ENCODE data around the gene TWF1. TPM values are rescaled to one million over a fixed set of nuclear protein-coding genes. Genes with fewer than 3 reads are reported as not detected.

Gene TWF1
- total and polyA plus RNA-seq, 2 experiments from 2014 or later: 31.3 to 52.1 TPM

DNA sequence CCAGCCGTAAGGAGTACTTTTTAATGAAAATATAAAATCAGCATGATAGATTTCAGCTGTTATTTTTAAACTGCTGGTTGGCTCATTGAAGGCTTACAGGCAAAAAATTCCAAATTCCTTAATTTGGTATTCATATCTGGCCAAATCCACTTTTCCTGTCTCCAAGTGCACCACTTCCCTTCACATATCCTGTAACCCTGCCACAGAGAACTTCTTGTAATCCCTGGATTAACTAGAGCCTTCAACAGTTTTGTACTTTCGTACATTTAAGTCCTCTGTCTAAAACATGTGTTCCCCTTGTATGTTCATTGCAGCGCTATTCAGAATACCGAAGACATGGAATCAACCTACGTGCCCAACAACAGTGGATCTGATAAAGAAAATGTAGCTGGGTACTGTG, 57.1 kb downstream of the TWF1 start:
- no peaks in the 10 kb centered on the region for H3K4me1 ChIP-seq (ENCODE audit: insufficient read depth)
- TF ChIP-seq STAT1 (IDR thresholded peaks at IDR 0.05; ENCODE audit: unreplicated experiment) (no peak), EZH2phosphoT487 (IDR thresholded peaks at IDR 0.05; ENCODE audit: unreplicated experiment) (no peak), POLR2AphosphoS5 (IDR thresholded peaks at IDR 0.05; ENCODE audit: low read depth) (no peak)
- TF ChIP-seq, protein P1, sequence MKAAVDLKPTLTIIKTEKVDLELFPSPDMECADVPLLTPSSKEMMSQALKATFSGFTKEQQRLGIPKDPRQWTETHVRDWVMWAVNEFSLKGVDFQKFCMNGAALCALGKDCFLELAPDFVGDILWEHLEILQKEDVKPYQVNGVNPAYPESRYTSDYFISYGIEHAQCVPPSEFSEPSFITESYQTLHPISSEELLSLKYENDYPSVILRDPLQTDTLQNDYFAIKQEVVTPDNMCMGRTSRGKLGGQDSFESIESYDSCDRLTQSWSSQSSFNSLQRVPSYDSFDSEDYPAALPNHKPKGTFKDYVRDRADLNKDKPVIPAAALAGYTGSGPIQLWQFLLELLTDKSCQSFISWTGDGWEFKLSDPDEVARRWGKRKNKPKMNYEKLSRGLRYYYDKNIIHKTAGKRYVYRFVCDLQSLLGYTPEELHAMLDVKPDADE (IDR thresholded peaks at IDR 0.05): no peak
- no peak overlapping the region for H3K4me3 ChIP-seq
- no peak overlapping the region for H3K4me2 ChIP-seq
- H3K27me3 Mint-ChIP-seq (ENCODE audit: insufficient read depth, low read depth, poor library complexity): no peaks in the 10 kb centered on the region
- H2AFZ ChIP-seq: no peak overlapping the region
- 0 out of 2 replicates have a peak, but pooled peaks cover 17% of the 10 kb centered on the region for H3K79me2 ChIP-seq (replicated peaks; ENCODE audit: insufficient read depth)
- DNase-seq (ENCODE audit: low spot score): no peak
- peaks cover 33% of the 10 kb centered on the region for H3K36me3 Mint-ChIP-seq (ENCODE audit: low read depth)
- no peaks in the 10 kb centered on the region for H3K4me1 Mint-ChIP-seq
- no peaks in the 10 kb centered on the region for H3K9me2 ChIP-seq (ENCODE audit: insufficient read depth)
- no peaks in the 10 kb centered on the region; the same call in 1 of the 2 replicates for H3K36me3 ChIP-seq (ENCODE audit: insufficient read depth)
- H4K20me1 ChIP-seq (replicated peaks; ENCODE audit: insufficient read depth): no peaks in the 10 kb centered on the region; the same call in 1 of the 2 replicates
- no peak for ATAC-seq
- H3F3A ChIP-seq (replicated peaks; ENCODE audit: low read depth): no peaks in the 10 kb centered on the region
- H3K27ac Mint-ChIP-seq: no peak overlapping the region
- H3K9me3 Mint-ChIP-seq: no peaks in the 10 kb centered on the region
- no peak overlapping the region for H3K27ac ChIP-seq (ENCODE audit: low read depth)
- no peak overlapping the region for H3K4me3 Mint-ChIP-seq
- H3K27me3 ChIP-seq (ENCODE audit: insufficient read depth): no peaks in the 10 kb centered on the region

DNA sequence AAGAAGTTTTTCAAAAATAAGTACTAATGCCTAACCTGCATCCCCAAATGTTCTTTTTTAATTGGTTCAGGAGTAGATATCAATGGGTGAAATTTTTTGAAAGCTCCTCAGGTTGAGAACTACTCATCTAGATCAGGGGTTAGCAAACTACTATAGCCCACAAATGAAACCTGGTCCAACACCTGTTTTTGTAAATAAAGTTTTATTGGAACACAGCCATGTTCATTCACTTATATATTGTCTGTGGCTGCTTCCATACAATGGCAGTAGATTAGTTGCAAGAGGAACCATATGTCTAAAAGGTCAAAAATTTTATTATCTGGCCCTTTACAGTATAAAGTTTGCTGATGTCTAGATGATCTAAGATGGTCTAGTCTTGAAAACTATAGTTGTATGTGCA, 61.3 kb downstream of the TWF1 start:
- Histone ChIP-seq H3K79me2 (replicated peaks; ENCODE audit: insufficient read depth) (0 out of 2 replicates have a peak, but pooled peaks cover 4% of the 10 kb centered on the region), H2AFZ (no peak overlapping the region), H3K4me3 (no peak overlapping the region), H3K4me2 (no peak overlapping the region), H3K9me2 (ENCODE audit: insufficient read depth) (no peaks in the 10 kb centered on the region), H3F3A (replicated peaks; ENCODE audit: low read depth) (no peaks in the 10 kb centered on the region), H3K4me1 (ENCODE audit: insufficient read depth) (no peaks in the 10 kb centered on the region), H3K27ac (ENCODE audit: low read depth) (no peak overlapping the region), H3K27me3 (ENCODE audit: insufficient read depth) (no peaks in the 10 kb centered on the region), H4K20me1 (replicated peaks; ENCODE audit: insufficient read depth) (no peaks in the 10 kb centered on the region), H3K36me3 (ENCODE audit: insufficient read depth) (peaks cover 6% of the 10 kb centered on the region; the same call in 1 of the 2 replicates)
- peaks cover 15% of the 10 kb centered on the region for H3K36me3 Mint-ChIP-seq (ENCODE audit: low read depth)
- no peak overlapping the region for H3K4me3 Mint-ChIP-seq
- DNase-seq (ENCODE audit: low spot score) (no peak), ATAC-seq (no peak)
- no peaks in the 10 kb centered on the region for H3K9me3 Mint-ChIP-seq
- no peaks in the 10 kb centered on the region for H3K4me1 Mint-ChIP-seq
- H3K27ac Mint-ChIP-seq: no peak overlapping the region
- no peaks in the 10 kb centered on the region for H3K27me3 Mint-ChIP-seq (ENCODE audit: insufficient read depth, low read depth, poor library complexity)
- TF ChIP-seq, protein P2, sequence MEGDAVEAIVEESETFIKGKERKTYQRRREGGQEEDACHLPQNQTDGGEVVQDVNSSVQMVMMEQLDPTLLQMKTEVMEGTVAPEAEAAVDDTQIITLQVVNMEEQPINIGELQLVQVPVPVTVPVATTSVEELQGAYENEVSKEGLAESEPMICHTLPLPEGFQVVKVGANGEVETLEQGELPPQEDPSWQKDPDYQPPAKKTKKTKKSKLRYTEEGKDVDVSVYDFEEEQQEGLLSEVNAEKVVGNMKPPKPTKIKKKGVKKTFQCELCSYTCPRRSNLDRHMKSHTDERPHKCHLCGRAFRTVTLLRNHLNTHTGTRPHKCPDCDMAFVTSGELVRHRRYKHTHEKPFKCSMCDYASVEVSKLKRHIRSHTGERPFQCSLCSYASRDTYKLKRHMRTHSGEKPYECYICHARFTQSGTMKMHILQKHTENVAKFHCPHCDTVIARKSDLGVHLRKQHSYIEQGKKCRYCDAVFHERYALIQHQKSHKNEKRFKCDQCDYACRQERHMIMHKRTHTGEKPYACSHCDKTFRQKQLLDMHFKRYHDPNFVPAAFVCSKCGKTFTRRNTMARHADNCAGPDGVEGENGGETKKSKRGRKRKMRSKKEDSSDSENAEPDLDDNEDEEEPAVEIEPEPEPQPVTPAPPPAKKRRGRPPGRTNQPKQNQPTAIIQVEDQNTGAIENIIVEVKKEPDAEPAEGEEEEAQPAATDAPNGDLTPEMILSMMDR (conservative IDR thresholded peaks at IDR 0.05; ENCODE audit: low read depth in 2 of 2): no peak
- TF ChIP-seq, protein P1 (IDR thresholded peaks at IDR 0.05): no peak
- TF ChIP-seq EZH2 (IDR thresholded peaks at IDR 0.05; ENCODE audit: low read depth, unreplicated experiment) (no peak), POLR2AphosphoS5 (IDR thresholded peaks at IDR 0.05; ENCODE audit: low read depth) (no peak), EZH2phosphoT487 (IDR thresholded peaks at IDR 0.05; ENCODE audit: unreplicated experiment) (no peak), STAT1 (IDR thresholded peaks at IDR 0.05; ENCODE audit: unreplicated experiment) (no peak), NANOG (IDR thresholded peaks at IDR 0.05; ENCODE audit: borderline replicate concordance) (no peak), CREB1 (CRISPR knock-in tag; IDR thresholded peaks at IDR 0.05; ENCODE audit: low read depth) (no peak), ZNF114 (CRISPR knock-in tag; IDR thresholded peaks at IDR 0.05) (no peak), ZNF331 (CRISPR knock-in tag; IDR thresholded peaks at IDR 0.05; ENCODE audit: low read depth) (no peak)
- TF ChIP-seq, protein P3, sequence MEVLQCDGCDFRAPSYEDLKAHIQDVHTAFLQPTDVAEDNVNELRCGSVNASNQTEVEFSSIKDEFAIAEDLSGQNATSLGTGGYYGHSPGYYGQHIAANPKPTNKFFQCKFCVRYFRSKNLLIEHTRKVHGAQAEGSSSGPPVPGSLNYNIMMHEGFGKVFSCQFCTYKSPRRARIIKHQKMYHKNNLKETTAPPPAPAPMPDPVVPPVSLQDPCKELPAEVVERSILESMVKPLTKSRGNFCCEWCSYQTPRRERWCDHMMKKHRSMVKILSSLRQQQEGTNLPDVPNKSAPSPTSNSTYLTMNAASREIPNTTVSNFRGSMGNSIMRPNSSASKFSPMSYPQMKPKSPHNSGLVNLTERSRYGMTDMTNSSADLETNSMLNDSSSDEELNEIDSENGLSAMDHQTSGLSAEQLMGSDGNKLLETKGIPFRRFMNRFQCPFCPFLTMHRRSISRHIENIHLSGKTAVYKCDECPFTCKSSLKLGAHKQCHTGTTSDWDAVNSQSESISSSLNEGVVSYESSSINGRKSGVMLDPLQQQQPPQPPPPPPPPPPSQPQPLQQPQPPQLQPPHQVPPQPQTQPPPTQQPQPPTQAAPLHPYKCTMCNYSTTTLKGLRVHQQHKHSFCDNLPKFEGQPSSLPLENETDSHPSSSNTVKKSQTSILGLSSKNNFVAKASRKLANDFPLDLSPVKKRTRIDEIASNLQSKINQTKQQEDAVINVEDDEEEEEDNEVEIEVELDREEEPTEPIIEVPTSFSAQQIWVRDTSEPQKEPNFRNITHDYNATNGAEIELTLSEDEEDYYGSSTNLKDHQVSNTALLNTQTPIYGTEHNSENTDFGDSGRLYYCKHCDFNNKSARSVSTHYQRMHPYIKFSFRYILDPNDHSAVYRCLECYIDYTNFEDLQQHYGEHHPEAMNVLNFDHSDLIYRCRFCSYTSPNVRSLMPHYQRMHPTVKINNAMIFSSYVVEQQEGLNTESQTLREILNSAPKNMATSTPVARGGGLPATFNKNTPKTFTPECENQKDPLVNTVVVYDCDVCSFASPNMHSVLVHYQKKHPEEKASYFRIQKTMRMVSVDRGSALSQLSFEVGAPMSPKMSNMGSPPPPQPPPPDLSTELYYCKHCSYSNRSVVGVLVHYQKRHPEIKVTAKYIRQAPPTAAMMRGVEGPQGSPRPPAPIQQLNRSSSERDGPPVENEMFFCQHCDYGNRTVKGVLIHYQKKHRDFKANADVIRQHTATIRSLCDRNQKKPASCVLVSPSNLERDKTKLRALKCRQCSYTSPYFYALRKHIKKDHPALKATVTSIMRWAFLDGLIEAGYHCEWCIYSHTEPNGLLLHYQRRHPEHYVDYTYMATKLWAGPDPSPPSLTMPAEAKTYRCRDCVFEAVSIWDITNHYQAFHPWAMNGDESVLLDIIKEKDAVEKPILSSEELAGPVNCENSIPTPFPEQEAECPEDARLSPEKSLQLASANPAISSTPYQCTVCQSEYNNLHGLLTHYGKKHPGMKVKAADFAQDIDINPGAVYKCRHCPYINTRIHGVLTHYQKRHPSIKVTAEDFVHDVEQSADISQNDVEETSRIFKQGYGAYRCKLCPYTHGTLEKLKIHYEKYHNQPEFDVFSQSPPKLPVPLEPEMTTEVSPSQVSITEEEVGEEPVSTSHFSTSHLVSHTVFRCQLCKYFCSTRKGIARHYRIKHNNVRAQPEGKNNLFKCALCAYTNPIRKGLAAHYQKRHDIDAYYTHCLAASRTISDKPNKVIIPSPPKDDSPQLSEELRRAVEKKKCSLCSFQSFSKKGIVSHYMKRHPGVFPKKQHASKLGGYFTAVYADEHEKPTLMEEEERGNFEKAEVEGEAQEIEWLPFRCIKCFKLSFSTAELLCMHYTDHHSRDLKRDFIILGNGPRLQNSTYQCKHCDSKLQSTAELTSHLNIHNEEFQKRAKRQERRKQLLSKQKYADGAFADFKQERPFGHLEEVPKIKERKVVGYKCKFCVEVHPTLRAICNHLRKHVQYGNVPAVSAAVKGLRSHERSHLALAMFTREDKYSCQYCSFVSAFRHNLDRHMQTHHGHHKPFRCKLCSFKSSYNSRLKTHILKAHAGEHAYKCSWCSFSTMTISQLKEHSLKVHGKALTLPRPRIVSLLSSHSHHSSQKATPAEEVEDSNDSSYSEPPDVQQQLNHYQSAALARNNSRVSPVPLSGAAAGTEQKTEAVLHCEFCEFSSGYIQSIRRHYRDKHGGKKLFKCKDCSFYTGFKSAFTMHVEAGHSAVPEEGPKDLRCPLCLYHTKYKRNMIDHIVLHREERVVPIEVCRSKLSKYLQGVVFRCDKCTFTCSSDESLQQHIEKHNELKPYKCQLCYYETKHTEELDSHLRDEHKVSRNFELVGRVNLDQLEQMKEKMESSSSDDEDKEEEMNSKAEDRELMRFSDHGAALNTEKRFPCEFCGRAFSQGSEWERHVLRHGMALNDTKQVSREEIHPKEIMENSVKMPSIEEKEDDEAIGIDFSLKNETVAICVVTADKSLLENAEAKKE (CRISPR knock-in tag; IDR thresholded peaks at IDR 0.05): no peak
